ENCODE data around the gene SYK.

Gene SYK

GRCh38 chr9:90899287-90899686 is 97.7 kb downstream of the SYK start:
- no peak for TF ChIP-seq ZNF157 (tag by site-specific recombination; IDR thresholded peaks at IDR 0.05)
- TF ChIP-seq ZNF146 (tag by site-specific recombination; IDR thresholded peaks at IDR 0.05) = no peak
- TF ChIP-seq ZNF121 (tag by site-specific recombination; IDR thresholded peaks at IDR 0.05) = no peak
- no peak for TF ChIP-seq ZFP37 (tag by site-specific recombination; IDR thresholded peaks at IDR 0.05)
- no peak overlapping the region for H3K27ac ChIP-seq (ENCODE audit: extremely low read depth, low read depth, low read length)
- ChIA-PET CTCF (interaction anchor here (0.7 kb wide), 1 partner anchor 77 kb away, joined by 8 read pairs; no protein-coding TSS in a partner anchor), POLR2A (no interaction called here)
- H3K4me3 ChIP-seq (ENCODE audit: low read depth, low read length) = no peak overlapping the region
- no peaks in the 10 kb centered on the region for H3K9me3 ChIP-seq (ENCODE audit: control insufficient read depth, insufficient read depth, low read depth, low read length)
- peaks cover 0 to 14% of the 10 kb centered on the region in 2 experiments; a peak in 2 of 3 replicates for H3K36me3 ChIP-seq (ENCODE audit: control insufficient read depth in 2 of 2, insufficient read depth in 1 of 2, low read length in 2 of 2)
- H3K4me1 ChIP-seq (ENCODE audit: control insufficient read depth, insufficient read depth, low read length) = no peaks in the 10 kb centered on the region

GRCh38 chr9:90900130-90900529 is 98.5 kb downstream of the SYK start:
- Histone ChIP-seq H3K4me1 (ENCODE audit: control insufficient read depth, insufficient read depth, low read length) (no peaks in the 10 kb centered on the region), H3K27ac (ENCODE audit: extremely low read depth, low read depth, low read length) (no peak overlapping the region), H3K36me3 (ENCODE audit: control insufficient read depth in 2 of 2, insufficient read depth in 1 of 2, low read length in 2 of 2) (peaks cover 0 to 14% of the 10 kb centered on the region in 2 experiments; a peak in 2 of 3 replicates), H3K4me3 (ENCODE audit: low read depth, low read length) (no peak overlapping the region), H3K9me3 (ENCODE audit: control insufficient read depth, insufficient read depth, low read depth, low read length) (no peaks in the 10 kb centered on the region)
- TF ChIP-seq ZNF214 (tag by site-specific recombination; IDR thresholded peaks at IDR 0.05; ENCODE audit: borderline replicate concordance) = no peak
- no peak for TF ChIP-seq ZNF121 (tag by site-specific recombination; IDR thresholded peaks at IDR 0.05)
- no peak for TF ChIP-seq ZNF354C (tag by site-specific recombination; IDR thresholded peaks at IDR 0.05; ENCODE audit: borderline replicate concordance, low read depth)
- TF ChIP-seq PRDM1 (tag by site-specific recombination; IDR thresholded peaks at IDR 0.05) = no peak
- TF ChIP-seq ZNF114 (tag by site-specific recombination; IDR thresholded peaks at IDR 0.05) = no peak
- no peak for TF ChIP-seq ZNF280C (tag by site-specific recombination; IDR thresholded peaks at IDR 0.05)
- ChIA-PET CTCF (no interaction called here), POLR2A (no interaction called here)

- Histone ChIP-seq H3K4me1 (ENCODE audit: control insufficient read depth, insufficient read depth, low read length) (no peaks in the 10 kb centered on the region), H3K27ac (ENCODE audit: extremely low read depth, low read depth, low read length) (no peak overlapping the region), H3K36me3 (ENCODE audit: control insufficient read depth in 2 of 2, insufficient read depth in 1 of 2, low read length in 2 of 2) (peaks cover 0 to 7% of the 10 kb centered on the region in 2 experiments; a peak in 2 of 3 replicates), H3K9me3 (ENCODE audit: control insufficient read depth, insufficient read depth, low read depth, low read length) (no peaks in the 10 kb centered on the region), H3K4me3 (ENCODE audit: low read depth, low read length) (no peak overlapping the region)
- ChIA-PET CTCF (interaction anchor here (0.6 kb wide), 1 partner anchor 579 kb away, joined by 3 read pairs; no protein-coding TSS in a partner anchor), POLR2A (no interaction called here)
- TF ChIP-seq ZNF843 (tag by site-specific recombination; IDR thresholded peaks at IDR 0.05) (no peak), PRDM10 (tag by site-specific recombination; IDR thresholded peaks at IDR 0.05) (no peak), ZNF23 (tag by site-specific recombination; IDR thresholded peaks at IDR 0.05; ENCODE audit: borderline replicate concordance) (no peak), KLF9 (tag by site-specific recombination; IDR thresholded peaks at IDR 0.05; ENCODE audit: low read depth) (no peak), ZNF48 (tag by site-specific recombination; IDR thresholded peaks at IDR 0.05) (no peak), SETDB1 (IDR thresholded peaks at IDR 0.05; ENCODE audit: insufficient read length, low read length) (no peak), EGR2 (tag by site-specific recombination; IDR thresholded peaks at IDR 0.05; ENCODE audit: low read depth) (no peak), ZNF394 (tag by site-specific recombination; IDR thresholded peaks at IDR 0.05; ENCODE audit: borderline replicate concordance) (no peak), HOXC10 (CRISPR knock-in tag; IDR thresholded peaks at IDR 0.05) (no peak), ZBTB7A (tag by site-specific recombination; IDR thresholded peaks at IDR 0.05; ENCODE audit: low read depth) (no peak), ZNF580 (tag by site-specific recombination; IDR thresholded peaks at IDR 0.05) (no peak), IKZF3 (tag by site-specific recombination; IDR thresholded peaks at IDR 0.05) (no peak), ZNF76 (tag by site-specific recombination; IDR thresholded peaks at IDR 0.05; ENCODE audit: borderline replicate concordance, low read depth) (no peak), ZNF366 (tag by site-specific recombination; conservative IDR thresholded peaks at IDR 0.05) (no peak), ZNF629 (tag by site-specific recombination; IDR thresholded peaks at IDR 0.05) (no peak), ZNF623 (tag by site-specific recombination; IDR thresholded peaks at IDR 0.05) (no peak), ZNF239 (tag by site-specific recombination; IDR thresholded peaks at IDR 0.05) (no peak), ZXDB (tag by site-specific recombination; IDR thresholded peaks at IDR 0.05) (no peak)
Observed at GRCh38 chr9:90901933-90902332, 100.3 kb downstream of the SYK start.

All from HEK293 (cell line).